ENCODE data around the gene RPS6KC1.
A peak's percentile ranks its signal among the peaks of the same experiment; 100 is the strongest.

Gene RPS6KC1

DNA sequence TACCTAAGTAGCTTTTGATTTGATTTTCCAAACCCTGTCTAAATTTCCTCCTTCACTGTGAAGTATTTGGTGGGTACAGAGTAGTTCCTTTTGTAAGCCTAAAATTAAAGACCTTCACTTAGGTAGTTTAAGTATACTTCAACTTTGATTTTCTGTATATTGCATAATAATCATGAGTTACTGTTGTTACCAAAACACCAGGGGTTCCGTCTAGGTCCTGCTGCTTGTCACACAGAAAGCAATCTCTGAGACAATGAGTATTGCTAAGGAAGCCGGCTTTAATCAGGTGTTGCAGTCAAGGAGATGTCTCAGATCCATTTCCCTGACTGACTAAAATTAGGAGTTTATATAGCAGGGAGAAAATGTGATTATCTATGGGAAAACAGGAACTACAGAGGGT, 15.3 kb downstream of the RPS6KC1 start:
- Histone ChIP-seq H3K27me3 (replicated peaks in 2 of 5; ENCODE audit: control insufficient read depth in 4 of 5, insufficient read depth in 5 of 5, low read length in 4 of 5) (no peaks in the 10 kb centered on the region), H3K9me3 (ENCODE audit: control extremely low read depth in 1 of 5, control insufficient read depth in 4 of 5, insufficient read depth in 2 of 5, low read depth in 1 of 5, low read length in 4 of 5) (no peaks in the 10 kb centered on the region), H3K27ac (ENCODE audit: insufficient read depth in 1 of 2, low read depth in 1 of 2, low read length in 2 of 2, poor library complexity in 1 of 2, severe bottlenecking in 2 of 2) (no peak overlapping the region), H3K36me3 (ENCODE audit: control insufficient read depth in 4 of 4, insufficient read depth in 4 of 4, low read length in 3 of 4) (no peaks in the 10 kb centered on the region), H3K4me1 (ENCODE audit: control extremely low read depth in 1 of 4, control insufficient read depth in 4 of 4, insufficient read depth in 4 of 4, low read length in 3 of 4) (peaks cover 3 to 30% (median 11%) of the 10 kb centered on the region in 4 experiments), H3K4me3 (ENCODE audit: control insufficient read depth in 1 of 7, extremely low read depth in 1 of 7, insufficient read depth in 4 of 7, low read depth in 2 of 7, low read length in 6 of 7) (no peak overlapping the region)
- ChIA-PET POLR2A (no interaction called here), CTCF (interaction anchor here (1.9 kb wide), 1 partner anchor 11 kb away, joined by 6 read pairs; no protein-coding TSS in a partner anchor)
- DNase-seq, result no peak
- WGBS (ENCODE audit: insufficient coverage), result 100% methylated on average over 1 of the region's 2 CpGs

DNA sequence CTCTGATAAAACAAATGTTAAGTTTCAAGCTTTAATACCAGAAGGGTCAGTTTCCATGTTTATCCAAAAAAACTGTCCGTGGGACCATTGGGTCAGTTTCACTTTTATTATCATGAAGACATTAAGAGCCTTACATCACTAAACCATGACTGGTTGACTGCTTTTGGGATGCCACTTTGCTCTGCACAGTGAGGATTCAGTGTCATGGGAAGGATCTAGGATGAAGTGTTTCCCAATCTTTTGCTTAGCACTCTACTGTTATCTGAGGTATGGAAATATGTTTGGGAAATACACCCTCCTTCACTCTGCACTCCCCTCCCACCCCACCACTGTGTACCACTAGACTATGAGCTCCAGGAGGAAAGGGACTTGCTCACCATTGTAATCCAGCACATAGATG, 16.3 kb downstream of the RPS6KC1 start:
- DNase-seq, result no peak
- POLR2A ChIA-PET, result no interaction called here
- 100% methylated on average over 1 of the region's 1 CpG for WGBS (ENCODE audit: insufficient coverage)
- peaks cover 3 to 36% (median 16%) of the 10 kb centered on the region in 4 experiments for H3K4me1 ChIP-seq (ENCODE audit: control extremely low read depth in 1 of 4, control insufficient read depth in 4 of 4, insufficient read depth in 4 of 4, low read length in 3 of 4)
- CTCF ChIA-PET, result interaction anchor here (1.9 to 2.3 kb wide), 2 partner anchors 12 to 16 kb away, joined by 6 to 8 read pairs; partner anchors contain the start of gene RPS6KC1
- no peak overlapping the region for H3K4me3 ChIP-seq (ENCODE audit: control insufficient read depth in 1 of 7, extremely low read depth in 1 of 7, insufficient read depth in 4 of 7, low read depth in 2 of 7, low read length in 6 of 7)
- no peak overlapping the region for H3K27ac ChIP-seq (ENCODE audit: insufficient read depth in 1 of 2, low read depth in 1 of 2, low read length in 2 of 2, poor library complexity in 1 of 2, severe bottlenecking in 2 of 2)
- no peaks in the 10 kb centered on the region for H3K9me3 ChIP-seq (ENCODE audit: control extremely low read depth in 1 of 5, control insufficient read depth in 4 of 5, insufficient read depth in 2 of 5, low read depth in 1 of 5, low read length in 4 of 5)
- H3K27me3 ChIP-seq (replicated peaks in 2 of 5; ENCODE audit: control insufficient read depth in 4 of 5, insufficient read depth in 5 of 5, low read length in 4 of 5), result no peaks in the 10 kb centered on the region
- H3K36me3 ChIP-seq (ENCODE audit: control insufficient read depth in 4 of 4, insufficient read depth in 4 of 4, low read length in 3 of 4), result no peaks in the 10 kb centered on the region

DNA sequence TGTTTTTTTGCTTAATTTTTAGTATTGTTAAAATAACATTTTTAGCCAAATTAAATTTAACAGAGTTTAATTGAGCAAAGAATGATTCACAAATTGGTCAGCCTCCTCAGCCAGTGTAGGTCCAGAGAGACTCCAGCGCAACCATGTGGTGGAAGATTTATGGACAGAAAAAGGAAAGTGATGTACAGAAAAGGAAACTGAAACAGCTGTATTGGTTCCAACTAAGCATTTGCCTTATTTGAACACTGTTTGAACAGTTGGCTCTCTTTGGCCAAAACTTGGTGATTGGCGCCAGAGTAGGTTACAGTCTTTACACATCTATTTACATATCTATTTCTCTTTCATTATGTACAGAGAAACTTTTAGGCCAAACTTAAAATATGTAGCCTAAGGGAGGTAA, 19.4 kb downstream of the RPS6KC1 start:
- Histone ChIP-seq H3K27ac (ENCODE audit: insufficient read depth in 1 of 2, low read depth in 1 of 2, low read length in 2 of 2, poor library complexity in 1 of 2, severe bottlenecking in 2 of 2) (peak overlapping the region in 1 of 2 experiments; percentile 56), H3K36me3 (ENCODE audit: control insufficient read depth in 4 of 4, insufficient read depth in 4 of 4, low read length in 3 of 4) (peaks cover 0 to 1% (median 0%) of the 10 kb centered on the region in 4 experiments), H3K4me1 (ENCODE audit: control extremely low read depth in 1 of 4, control insufficient read depth in 4 of 4, insufficient read depth in 4 of 4, low read length in 3 of 4) (peaks cover 3 to 43% (median 15%) of the 10 kb centered on the region in 4 experiments), H3K9me3 (ENCODE audit: control extremely low read depth in 1 of 5, control insufficient read depth in 4 of 5, insufficient read depth in 2 of 5, low read depth in 1 of 5, low read length in 4 of 5) (no peaks in the 10 kb centered on the region), H3K27me3 (replicated peaks in 2 of 5; ENCODE audit: control insufficient read depth in 4 of 5, insufficient read depth in 5 of 5, low read length in 4 of 5) (no peaks in the 10 kb centered on the region), H3K4me3 (ENCODE audit: control insufficient read depth in 1 of 7, extremely low read depth in 1 of 7, insufficient read depth in 4 of 7, low read depth in 2 of 7, low read length in 6 of 7) (peak overlapping the region in 2 of 7 experiments; percentile 26 to 54)
- POLR2A ChIA-PET, result interaction anchor here (0.6 kb wide), 1 partner anchor 54 kb away, joined by 3 read pairs; no protein-coding TSS in a partner anchor
- DNase-seq, result peak; percentile 63 to 83 (median 75)
- WGBS (ENCODE audit: insufficient coverage), result 7% methylated on average over 1 of the region's 2 CpGs
- CTCF ChIA-PET, result interaction anchor here (0.6 to 1.9 kb wide), 12 partner anchors 10 to 76 kb away, joined by 3 to 7 read pairs (median 3); partner anchors contain the start of gene ANGEL2

DNA sequence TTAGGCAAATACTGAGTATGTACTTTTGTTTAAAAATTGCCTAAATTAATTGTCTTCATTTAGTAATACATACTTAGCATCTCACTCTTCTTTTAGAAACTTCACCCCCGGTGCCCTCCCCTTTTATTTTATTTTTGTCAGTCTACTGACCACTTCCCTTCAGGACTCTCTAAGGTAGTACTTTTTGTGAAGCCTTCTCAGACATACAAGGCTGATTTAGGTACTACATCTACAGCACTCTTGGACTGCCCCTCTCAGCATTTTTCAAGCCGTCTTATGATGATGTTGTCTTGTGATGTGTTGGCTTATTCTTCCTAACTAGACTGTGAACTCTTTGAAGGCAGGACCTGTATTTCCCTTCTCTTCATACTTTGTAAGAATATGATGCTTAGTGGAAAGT, 24.7 kb downstream of the RPS6KC1 start:
- H3K4me3 ChIP-seq (ENCODE audit: control insufficient read depth in 1 of 7, extremely low read depth in 1 of 7, insufficient read depth in 4 of 7, low read depth in 2 of 7, low read length in 6 of 7), result no peak overlapping the region
- no peaks in the 10 kb centered on the region for H3K27me3 ChIP-seq (replicated peaks in 2 of 5; ENCODE audit: control insufficient read depth in 4 of 5, insufficient read depth in 5 of 5, low read length in 4 of 5)
- ChIA-PET POLR2A (no interaction called here), CTCF (interaction anchor here (1.0 kb wide), 1 partner anchor 15 kb away, joined by 3 read pairs; no protein-coding TSS in a partner anchor)
- H3K9me3 ChIP-seq (ENCODE audit: control extremely low read depth in 1 of 5, control insufficient read depth in 4 of 5, insufficient read depth in 2 of 5, low read depth in 1 of 5, low read length in 4 of 5), result no peaks in the 10 kb centered on the region
- 100% methylated on average over 1 of the region's 2 CpGs for WGBS (ENCODE audit: insufficient coverage)
- no peak for DNase-seq
- peaks cover 0 to 20% (median 9%) of the 10 kb centered on the region in 4 experiments for H3K4me1 ChIP-seq (ENCODE audit: control extremely low read depth in 1 of 4, control insufficient read depth in 4 of 4, insufficient read depth in 4 of 4, low read length in 3 of 4)
- no peak overlapping the region for H3K27ac ChIP-seq (ENCODE audit: insufficient read depth in 1 of 2, low read depth in 1 of 2, low read length in 2 of 2, poor library complexity in 1 of 2, severe bottlenecking in 2 of 2)
- peaks cover under 1 to 6% (median 4%) of the 10 kb centered on the region in 4 experiments for H3K36me3 ChIP-seq (ENCODE audit: control insufficient read depth in 4 of 4, insufficient read depth in 4 of 4, low read length in 3 of 4)

DNA sequence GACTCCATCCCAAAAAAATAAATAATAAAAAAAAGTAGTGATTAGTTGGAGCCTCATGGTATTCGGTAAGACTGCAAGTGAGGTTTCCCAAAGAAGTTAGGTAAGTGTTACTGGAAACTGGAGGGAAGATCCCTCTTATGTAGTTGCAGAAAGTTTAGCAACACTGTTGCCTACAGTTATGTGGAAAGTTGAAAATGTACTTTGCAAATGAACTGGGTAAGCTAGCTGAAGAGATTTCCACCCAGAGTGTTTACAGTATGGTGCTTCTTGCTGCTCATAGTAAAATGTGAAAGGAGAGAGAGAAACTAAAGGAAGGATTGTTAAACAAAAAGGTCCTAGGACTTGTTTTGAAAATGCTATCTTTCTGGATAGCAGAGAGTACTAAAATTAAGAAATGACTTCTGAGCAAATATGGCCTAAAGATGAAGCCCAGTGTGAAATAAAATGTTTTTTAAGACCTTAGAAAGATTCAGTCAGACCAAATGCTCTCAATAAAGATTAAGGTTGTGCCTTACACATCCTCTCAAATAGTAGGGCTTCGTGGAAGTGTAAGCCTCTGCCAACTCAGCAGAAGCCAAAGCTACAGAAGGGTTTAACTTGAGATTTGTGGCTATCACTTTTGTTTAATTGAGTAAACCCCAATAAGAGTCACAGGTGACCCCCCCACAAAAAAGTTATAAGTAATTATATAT, 31.5 kb downstream of the RPS6KC1 start:
- no peak overlapping the region for H3K4me3 ChIP-seq (ENCODE audit: control insufficient read depth in 1 of 7, extremely low read depth in 1 of 7, insufficient read depth in 4 of 7, low read depth in 2 of 7, low read length in 6 of 7)
- H3K27ac ChIP-seq (ENCODE audit: insufficient read depth in 1 of 2, low read depth in 1 of 2, low read length in 2 of 2, poor library complexity in 1 of 2, severe bottlenecking in 2 of 2), result no peak overlapping the region
- H3K36me3 ChIP-seq (ENCODE audit: control insufficient read depth in 4 of 4, insufficient read depth in 4 of 4, low read length in 3 of 4), result peaks cover 10 to 54% (median 36%) of the 10 kb centered on the region in 4 experiments
- ChIA-PET POLR2A (no interaction called here), CTCF (interaction anchor here (0.7 kb wide), 1 partner anchor 32 kb away, joined by 3 read pairs; the partner anchor contains the start of gene RPS6KC1)
- DNase-seq, result no peak
- peaks cover 0 to 3% (median 0%) of the 10 kb centered on the region in 4 experiments for H3K4me1 ChIP-seq (ENCODE audit: control extremely low read depth in 1 of 4, control insufficient read depth in 4 of 4, insufficient read depth in 4 of 4, low read length in 3 of 4)
- peaks cover 0 to 5% (median 0%) of the 10 kb centered on the region in 5 experiments for H3K9me3 ChIP-seq (ENCODE audit: control extremely low read depth in 1 of 5, control insufficient read depth in 4 of 5, insufficient read depth in 2 of 5, low read depth in 1 of 5, low read length in 4 of 5)
- WGBS (ENCODE audit: insufficient coverage), result 91% methylated on average over 1 of the region's 2 CpGs
- no peaks in the 10 kb centered on the region for H3K27me3 ChIP-seq (replicated peaks in 2 of 5; ENCODE audit: control insufficient read depth in 4 of 5, insufficient read depth in 5 of 5, low read length in 4 of 5)

DNA sequence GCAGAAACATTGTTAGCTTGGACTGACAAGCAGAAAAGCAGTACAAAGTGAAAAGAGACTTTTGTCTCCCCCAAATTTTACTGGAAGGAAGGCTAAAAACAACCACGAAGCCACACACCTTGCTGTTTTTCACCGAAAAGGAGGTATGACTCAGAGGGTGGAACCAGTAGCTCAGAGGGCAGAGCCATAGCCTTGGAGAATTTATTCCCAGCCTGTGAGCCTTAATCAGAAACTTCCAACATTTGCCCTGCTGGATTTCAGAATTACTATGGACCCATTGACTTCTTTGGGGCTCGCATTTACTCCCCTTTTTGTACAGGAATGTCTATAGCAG, 32.0 kb downstream of the RPS6KC1 start:
- DNase-seq, result peak in 2 of 3 donors; percentile 9 to 17
- WGBS (ENCODE audit: insufficient coverage), result 81% methylated on average over 2 of the region's 3 CpGs
- peaks cover 0 to 3% (median 0%) of the 10 kb centered on the region in 4 experiments for H3K4me1 ChIP-seq (ENCODE audit: control extremely low read depth in 1 of 4, control insufficient read depth in 4 of 4, insufficient read depth in 4 of 4, low read length in 3 of 4)
- ChIA-PET CTCF (interaction anchor here (0.7 kb wide), 1 partner anchor 32 kb away, joined by 3 read pairs; the partner anchor contains the start of gene RPS6KC1), POLR2A (no interaction called here)
- peaks cover 10 to 59% (median 41%) of the 10 kb centered on the region in 4 experiments for H3K36me3 ChIP-seq (ENCODE audit: control insufficient read depth in 4 of 4, insufficient read depth in 4 of 4, low read length in 3 of 4)
- peaks cover 0 to 5% (median 0%) of the 10 kb centered on the region in 5 experiments for H3K9me3 ChIP-seq (ENCODE audit: control extremely low read depth in 1 of 5, control insufficient read depth in 4 of 5, insufficient read depth in 2 of 5, low read depth in 1 of 5, low read length in 4 of 5)
- no peaks in the 10 kb centered on the region for H3K27me3 ChIP-seq (replicated peaks in 2 of 5; ENCODE audit: control insufficient read depth in 4 of 5, insufficient read depth in 5 of 5, low read length in 4 of 5)
- no peak overlapping the region for H3K27ac ChIP-seq (ENCODE audit: insufficient read depth in 1 of 2, low read depth in 1 of 2, low read length in 2 of 2, poor library complexity in 1 of 2, severe bottlenecking in 2 of 2)
- no peak overlapping the region for H3K4me3 ChIP-seq (ENCODE audit: control insufficient read depth in 1 of 7, extremely low read depth in 1 of 7, insufficient read depth in 4 of 7, low read depth in 2 of 7, low read length in 6 of 7)

DNA sequence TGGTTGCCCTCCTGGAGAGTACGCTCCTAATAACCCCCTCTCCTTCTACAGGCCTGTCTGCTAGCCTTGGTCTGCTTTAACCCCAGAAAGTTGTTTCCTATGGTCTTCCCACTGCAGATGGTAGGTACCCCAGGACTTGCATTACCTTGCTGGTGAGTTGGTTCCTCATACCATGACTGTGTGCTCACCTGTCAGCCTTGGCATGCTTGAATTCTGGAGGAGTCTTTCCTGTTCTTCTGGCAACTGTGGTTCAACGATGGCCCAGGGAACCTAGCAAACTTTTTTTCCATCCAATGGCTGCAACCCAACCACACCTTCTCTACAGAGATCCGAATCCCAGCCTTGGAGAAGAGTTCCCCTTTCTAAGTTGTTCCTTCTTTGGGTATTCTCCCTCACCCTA, 36.9 kb downstream of the RPS6KC1 start:
- DNase-seq, result no peak
- Histone ChIP-seq H3K36me3 (ENCODE audit: control insufficient read depth in 4 of 4, insufficient read depth in 4 of 4, low read length in 3 of 4) (peaks cover 10 to 49% (median 27%) of the 10 kb centered on the region in 4 experiments), H3K9me3 (ENCODE audit: control extremely low read depth in 1 of 5, control insufficient read depth in 4 of 5, insufficient read depth in 2 of 5, low read depth in 1 of 5, low read length in 4 of 5) (peaks cover 0 to 5% (median 0%) of the 10 kb centered on the region in 5 experiments), H3K27ac (ENCODE audit: insufficient read depth in 1 of 2, low read depth in 1 of 2, low read length in 2 of 2, poor library complexity in 1 of 2, severe bottlenecking in 2 of 2) (no peak overlapping the region), H3K4me3 (ENCODE audit: control insufficient read depth in 1 of 7, extremely low read depth in 1 of 7, insufficient read depth in 4 of 7, low read depth in 2 of 7, low read length in 6 of 7) (no peak overlapping the region), H3K4me1 (ENCODE audit: control extremely low read depth in 1 of 4, control insufficient read depth in 4 of 4, insufficient read depth in 4 of 4, low read length in 3 of 4) (peaks cover 0 to 4% (median under 1%) of the 10 kb centered on the region in 4 experiments), H3K27me3 (replicated peaks in 2 of 5; ENCODE audit: control insufficient read depth in 4 of 5, insufficient read depth in 5 of 5, low read length in 4 of 5) (no peaks in the 10 kb centered on the region)
- 95% methylated on average over 3 of the region's 3 CpGs for WGBS (ENCODE audit: insufficient coverage)
- POLR2A ChIA-PET, result no interaction called here
- CTCF ChIA-PET, result no interaction called here

Data from common myeloid progenitor, CD34-positive (primary cell).